Panc1 (cell line): ENCODE data around the gene EPHA7. TPM values are rescaled to one million over a fixed set of nuclear protein-coding genes. Genes with fewer than 3 reads are reported as not detected.

Experiments
- ATAC-seq: fragments of 200-7000 bp; cut with Tn5 transposase; 2 replicates; pipeline ENCODE4 v1.9.1; 2020; ENCODE audit warnings: mild to moderate bottlenecking, moderate library complexity
- BruUV-seq: library from RNA; stranded (reverse); fragments of 400-500 nt; replicated peaks from 2 replicates; lab custom pipeline; 2021; lab: Mats Ljungman, UMichigan
- CTCF ChIA-PET: fragments of 300-600 bp; sonication (Branson Sonifier 250); formaldehyde crosslinking; loops from one replicate; lab custom pipeline; 2022; ENCODE audit warnings: antibody characterized with exemption; lab: Charles Lee
- POLR2A ChIA-PET: fragments of 300-600 bp; sonication (Branson Sonifier 250); formaldehyde crosslinking; loops from one replicate; lab custom pipeline; 2022; ENCODE audit warnings: antibody characterized with exemption; lab: Charles Lee
- DNase-seq: peaks from one replicate; pipeline ENCODE4 v3.0.0-alpha.2; 2010; ENCODE audit warnings: low read depth, low spot score
- H3K27ac ChIP-seq: 2 replicates; pipeline ENCODE4 v1.5.1; 2011; ENCODE audit warnings: mild to moderate bottlenecking, low read length, inconsistent platforms
- H3K27me3 ChIP-seq: fragments of 200-500 bp; sonication (Bioruptor generic); 2 replicates; pipeline ENCODE4 v1.6.0; 2014; ENCODE audit warnings: low read length, inconsistent platforms; ENCODE audit not compliant: control insufficient read depth, insufficient read depth
- H3K36me3 ChIP-seq: fragments of 200-500 bp; sonication (Bioruptor generic); 2 replicates; pipeline ENCODE4 v1.5.1; 2014; ENCODE audit warnings: inconsistent platforms, mild to moderate bottlenecking, low read length, moderate library complexity; ENCODE audit not compliant: control insufficient read depth, insufficient read depth
- H3K4me1 ChIP-seq: 2 replicates; pipeline ENCODE4 v1.5.1; 2011; ENCODE audit warnings: inconsistent platforms, mild to moderate bottlenecking, low read length, moderate library complexity; ENCODE audit not compliant: control insufficient read depth, insufficient read depth
- H3K4me3 ChIP-seq, 2 experiments: 2 replicates each; pipeline ENCODE4 v1.5.1; 2011 to 2012; ENCODE audit warnings: low read depth in 2 of 2, low read length in 2 of 2, mild to moderate bottlenecking in 2 of 2, inconsistent platforms in 1 of 2, moderate library complexity in 1 of 2
- H3K9me3 ChIP-seq: fragments of 200-500 bp; sonication (Bioruptor generic); 2 replicates; pipeline ENCODE4 v1.5.1; 2014; ENCODE audit warnings: low read depth, mild to moderate bottlenecking, inconsistent platforms, low read length, moderate library complexity; ENCODE audit not compliant: control insufficient read depth, insufficient read depth
- CTCF ChIP-seq: fragments of 450-650 bp; IDR thresholded peaks from 2 replicates; pipeline ENCODE4 v1.5.1; 2017; ENCODE audit warnings: mild to moderate bottlenecking
- POLR2AphosphoS5 ChIP-seq: IDR thresholded peaks from 2 replicates; pipeline ENCODE4 v1.6.1; 2012; ENCODE audit warnings: mild to moderate bottlenecking, low read depth, low read length, moderate library complexity
- REST ChIP-seq, 2 experiments: IDR thresholded peaks; 2 replicates each; pipeline ENCODE4 v1.6.1; 2011 to 2012; ENCODE audit warnings: low read depth in 2 of 2, control low read depth in 1 of 2, low read length in 1 of 2, mild to moderate bottlenecking in 1 of 2, moderate library complexity in 1 of 2; ENCODE audit not compliant: insufficient read depth in 1 of 2
- SIN3A ChIP-seq: IDR thresholded peaks from 2 replicates; pipeline ENCODE4 v1.6.1; 2012; ENCODE audit warnings: low read depth, mild to moderate bottlenecking, low read length, moderate library complexity, borderline replicate concordance; ENCODE audit not compliant: insufficient read depth
- TCF7L2 ChIP-seq: IDR thresholded peaks from 2 replicates; pipeline ENCODE4 v1.6.1; 2011; ENCODE audit warnings: mild to moderate bottlenecking, low read depth, low read length, inconsistent platforms
- in situ Hi-C: cut with HindIII; loops from 2 replicates; pipeline ENCODE4 v1.10.0; 2016; ENCODE audit warnings: low sequenced_read_pairs, low pct_unique_long_range_greater_than_20kb
- intact Hi-C: fragments of 100-400 bp; cut with micrococcal nuclease; formaldehyde crosslinking; loops from one replicate; pipeline ENCODE4 v1.10.0; 2022; ENCODE audit not compliant: unreplicated experiment
- total RNA-seq: library from RNA; stranded (reverse); gene quantifications from one replicate; pipeline ENCODE4 v1.2.1, GENCODE V29; 2021; ENCODE audit not compliant: unreplicated experiment

The EPHA7 gene
- total RNA-seq, 1 experiment from 2014 or later = 8.6 TPM

GRCh38 chr6:93278241-93278640 lies 141.1 kb downstream of the EPHA7 start:
- ChIA-PET CTCF (no interaction called here), POLR2A (no interaction called here)
- Histone ChIP-seq H3K4me1 (no peaks in the 10 kb centered on the region), H3K4me3 (no peak overlapping the region), H3K27ac (no peak overlapping the region), H3K9me3 (no peaks in the 10 kb centered on the region), H3K27me3 (no peaks in the 10 kb centered on the region), H3K36me3 (no peaks in the 10 kb centered on the region)
- ATAC-seq (no peak), DNase-seq (no peak)
- BruUV-seq = no TSS peak
- intact Hi-C loops = no loop called here
- in situ Hi-C loops = no loop called here
- TF ChIP-seq CTCF (no peak), REST (IDR thresholded peaks at IDR 0.05; ENCODE audit: insufficient read depth in 1 of 2, low read depth in 2 of 2, low read length in 1 of 2) (no peak), POLR2AphosphoS5 (no peak), TCF7L2 (no peak), SIN3A (no peak)

DNA sequence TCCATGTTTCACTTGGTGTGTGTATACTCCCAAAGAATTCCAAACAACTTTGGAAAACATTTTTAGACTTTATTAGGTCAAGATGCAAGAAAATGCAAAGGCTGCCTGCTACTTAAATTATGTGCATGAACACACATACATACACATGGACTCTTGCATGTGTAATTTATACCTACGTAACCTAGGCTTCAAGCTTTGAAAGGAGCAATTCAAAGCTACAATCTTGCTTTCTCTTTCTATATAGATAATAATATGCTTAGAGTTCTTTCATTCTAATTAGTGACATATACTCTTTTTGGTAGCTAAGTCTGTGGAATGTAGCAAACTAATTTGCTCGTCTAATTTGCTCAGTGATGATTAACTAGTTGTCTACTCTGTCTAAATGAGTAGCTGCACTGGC lies 146.5 kb downstream of the EPHA7 start:
- Histone ChIP-seq H3K4me3 (no peak overlapping the region), H3K9me3 (no peaks in the 10 kb centered on the region), H3K27ac (no peak overlapping the region), H3K36me3 (no peaks in the 10 kb centered on the region), H3K4me1 (no peaks in the 10 kb centered on the region), H3K27me3 (no peaks in the 10 kb centered on the region)
- BruUV-seq = no TSS peak
- ATAC-seq (no peak), DNase-seq (no peak)
- intact Hi-C loops = no loop called here
- POLR2A ChIA-PET = no interaction called here
- in situ Hi-C loops = no loop called here
- TF ChIP-seq SIN3A (no peak), POLR2AphosphoS5 (no peak), REST (IDR thresholded peaks at IDR 0.05; ENCODE audit: insufficient read depth in 1 of 2, low read depth in 2 of 2, low read length in 1 of 2) (no peak), CTCF (no peak), TCF7L2 (no peak)
- CTCF ChIA-PET = no interaction called here
